K562 (cell line): ENCODE measurements around the gene DCAF11. TPM values are rescaled to one million over a fixed set of nuclear protein-coding genes. Genes with fewer than 3 reads are reported as not detected.
A peak's percentile ranks its signal among the peaks of the same experiment; 100 is the strongest.

Experiments
- ARNT ChIP-seq, 2 experiments: fragments of 450-650 bp; IDR thresholded peaks; 2 replicates each; pipeline ENCODE4 v1.6.1; 2016; ENCODE audit warnings: mild to moderate bottlenecking in 1 of 2
- ATF6 ChIP-seq: sonication (generic); formaldehyde crosslinking; IDR thresholded peaks from 2 replicates; pipeline ENCODE4 v1.4.0; 2020; ENCODE audit warnings: mild to moderate bottlenecking, missing genetic modification reagents
- BRCA1 ChIP-seq, 2 experiments: fragments of 450-650 bp in 1 of 2; sonication (generic) in 1 of 2; formaldehyde crosslinking in 1 of 2; IDR thresholded peaks; 2 replicates each; pipeline versions ENCODE4 v1.5.0 to v1.6.1; 2017 to 2020; ENCODE audit warnings: mild to moderate bottlenecking in 1 of 2, missing genetic modification reagents in 1 of 2
- CBX1 ChIP-seq: sonication (generic); IDR thresholded peaks from 2 replicates; pipeline ENCODE4 v1.6.1; 2016; ENCODE audit warnings: antibody characterized with exemption, low read depth, mild to moderate bottlenecking
- DIDO1 ChIP-seq: fragments of 450-650 bp; IDR thresholded peaks from 2 replicates; pipeline ENCODE4 v1.6.1; 2016; ENCODE audit warnings: low read depth, missing biosample characterization, missing genetic modification characterization
- ELF1 ChIP-seq: fragments of 200-800 bp; sonication (Bioruptor generic); IDR thresholded peaks from 2 replicates; pipeline ENCODE4 v1.6.1; 2016; ENCODE audit warnings: missing genetic modification characterization, missing compliant biosample characterization
- ESRRA ChIP-seq: fragments of 450-650 bp; IDR thresholded peaks from 2 replicates; pipeline ENCODE4 v1.6.1; 2014; ENCODE audit warnings: low read depth, mild to moderate bottlenecking, moderate library complexity, borderline replicate concordance
- FOXA1 ChIP-seq: fragments of 450-650 bp; IDR thresholded peaks from 2 replicates; pipeline ENCODE4 v1.6.1; 2016; ENCODE audit warnings: mild to moderate bottlenecking, borderline replicate concordance
- FOXA3 ChIP-seq, 2 experiments: fragments of 450-650 bp in 1 of 2; sonication (generic) in 1 of 2; formaldehyde crosslinking; IDR thresholded peaks in 1 of 2; conservative IDR thresholded peaks in 1 of 2; 2 replicates each; pipeline versions ENCODE4 v1.4.0 to v1.8.0; 2020 to 2022; ENCODE audit warnings: mild to moderate bottlenecking in 2 of 2, missing genetic modification reagents in 1 of 2
- KAT8 ChIP-seq: fragments of 450-650 bp; IDR thresholded peaks from 2 replicates; pipeline ENCODE4 v1.6.1; 2016; ENCODE audit warnings: low read depth, mild to moderate bottlenecking
- MAZ ChIP-seq, 2 experiments: fragments of 450-650 bp in 1 of 2; sonication (generic) in 1 of 2; formaldehyde crosslinking; IDR thresholded peaks in 1 of 2; conservative IDR thresholded peaks in 1 of 2; 2 replicates each; pipeline versions ENCODE4 v1.4.0 to v1.5.0; 2020; ENCODE audit warnings: mild to moderate bottlenecking in 1 of 2, missing genetic modification reagents in 1 of 2
- MEF2A ChIP-seq: IDR thresholded peaks from 2 replicates; pipeline ENCODE4 v1.6.1; 2011; ENCODE audit warnings: low read depth, mild to moderate bottlenecking, low read length, moderate library complexity; ENCODE audit not compliant: control insufficient read depth
- MNT ChIP-seq, 2 experiments: fragments of 450-650 bp; conservative IDR thresholded peaks; 2 replicates each; pipeline ENCODE4 v1.6.1; 2017; ENCODE audit warnings: mild to moderate bottlenecking in 2 of 2, moderate library complexity in 2 of 2
- MYBL2 ChIP-seq, 2 experiments: fragments of 450-650 bp in 1 of 2; sonication (generic) in 1 of 2; formaldehyde crosslinking in 1 of 2; IDR thresholded peaks; 2 replicates each; pipeline versions ENCODE4 v1.6.1 to v1.8.1; 2017 to 2022; ENCODE audit warnings: borderline replicate concordance in 1 of 2, inconsistent platforms in 1 of 2, low read depth in 1 of 2, mild to moderate bottlenecking in 1 of 2, missing genetic modification reagents in 1 of 2, moderate library complexity in 1 of 2
- NR2C2 ChIP-seq, 2 experiments: fragments of 200-800 bp in 1 of 2; sonication (Bioruptor generic) in 1 of 2; sonication (generic) in 1 of 2; formaldehyde crosslinking in 1 of 2; IDR thresholded peaks; 2 replicates each; pipeline versions ENCODE4 v1.6.1 to v1.8.0; 2016 to 2022; ENCODE audit warnings: mild to moderate bottlenecking in 1 of 2, missing compliant biosample characterization in 1 of 2, missing genetic modification characterization in 1 of 2, missing genetic modification reagents in 1 of 2
- SIRT6 ChIP-seq: IDR thresholded peaks from one replicate; pipeline ENCODE4 v1.6.1; 2012; ENCODE audit warnings: low read depth, mild to moderate bottlenecking, control low read depth, inconsistent platforms, low read length, moderate library complexity
- SMARCC2 ChIP-seq: fragments of 450-650 bp; IDR thresholded peaks from 2 replicates; pipeline ENCODE4 v1.6.1; 2017; ENCODE audit warnings: antibody characterized with exemption, moderate library complexity, mild to moderate bottlenecking, low read depth
- ZNF277 ChIP-seq: fragments of 250-450 bp; sonication (Bioruptor Pico); IDR thresholded peaks from 2 replicates; pipeline ENCODE4 v1.8.0; 2022; ENCODE audit warnings: inconsistent platforms, mild to moderate bottlenecking, moderate library complexity, borderline replicate concordance
- ZNF354B ChIP-seq: fragments of 250-450 bp; sonication (Bioruptor Pico); IDR thresholded peaks from 2 replicates; pipeline ENCODE4 v1.4.0; 2020
- ZNF561 ChIP-seq: fragments of 450-650 bp; formaldehyde crosslinking; conservative IDR thresholded peaks from 2 replicates; pipeline ENCODE4 v1.4.0; 2020; ENCODE audit warnings: mild to moderate bottlenecking, moderate library complexity
- ZNF699 ChIP-seq: fragments of 250-450 bp; sonication (Bioruptor Pico); IDR thresholded peaks from 2 replicates; pipeline ENCODE4 v1.8.0; 2021; ENCODE audit warnings: mild to moderate bottlenecking, moderate library complexity; ENCODE audit not compliant: insufficient replicate concordance
- polyA plus RNA-seq, 8 experiments: library from polyadenylated mRNA; depleted of rRNA in 4 of 8; stranded (reverse) in 5 of 8; unstranded in 3 of 8; fragments of >200 nt; fragmentation: Nextera tagmentation in 2 of 8; fragmentation: Illumina TruSeq in 1 of 8; extraction: Ambion mirVana in 2 of 8; extraction: Trizol in 1 of 8; gene quantifications; 2 replicates each; pipeline versions ENCODE4 v1.2.1 to v1.2.3, GENCODE V29; 2011 to 2014; ENCODE audit warnings: inconsistent platforms in 1 of 8, missing spikeins in 1 of 8
- total RNA-seq, 7 experiments: library from RNA; depleted of rRNA in 6 of 7; stranded (reverse); fragments of >200 nt in 6 of 7; fragmentation: Illumina TruSeq in 2 of 7; extraction: Trizol in 2 of 7; gene quantifications; 2 replicates each; pipeline versions ENCODE4 v1.2.1 to v1.2.3, GENCODE V29; 2011 to 2021; ENCODE audit warnings: low replicate concordance in 1 of 7

The DCAF11 gene
- total and polyA plus RNA-seq, 9 of the 15 experiments (the other 6 are each of a cell fraction or from before 2014, with no cell fraction given): 8.5 to 46.2 (median 36.4) TPM

- no peak for TF ChIP-seq ZNF699 (CRISPR knock-in tag)
- TF ChIP-seq CBX1: 0 out of 2 replicates have a peak, but pooled peaks have one; percentile 20
- 0 out of 4 replicates have a peak, but pooled peaks of 1 of the 2 experiments have one; percentile 10 for TF ChIP-seq ARNT (IDR thresholded peaks at IDR 0.05)
- peak; percentile 82 for TF ChIP-seq MYBL2 (IDR thresholded peaks at IDR 0.05; ENCODE audit: low read depth)
- no peak for TF ChIP-seq MYBL2 (CRISPR knock-in tag; IDR thresholded peaks at IDR 0.05; ENCODE audit: borderline replicate concordance)
- TF ChIP-seq SIRT6: no peak
- TF ChIP-seq NR2C2 (CRISPR knock-in tag; IDR thresholded peaks at IDR 0.05): no peak
- peak; percentile 78; the same call in 1 of the 2 replicates for TF ChIP-seq NR2C2 (tag; IDR thresholded peaks at IDR 0.05)
- 0 out of 2 replicates have a peak, but pooled peaks have one; percentile 6 for TF ChIP-seq ATF6 (CRISPR knock-in tag)
- TF ChIP-seq ZNF561 (CRISPR knock-in tag): no peak
- TF ChIP-seq DIDO1 (tag): no peak
- no peak for TF ChIP-seq BRCA1 (IDR thresholded peaks at IDR 0.05)
- no peak for TF ChIP-seq BRCA1 (CRISPR knock-in tag; IDR thresholded peaks at IDR 0.05)
- TF ChIP-seq SMARCC2: no peak
- TF ChIP-seq MAZ (CRISPR knock-in tag; conservative IDR thresholded peaks at IDR 0.05 in 1 of 2, IDR thresholded peaks at IDR 0.05 in 1 of 2): peak; percentile 60 to 71
- TF ChIP-seq ELF1 (tag): peak; percentile 83
- TF ChIP-seq FOXA1: no peak
- TF ChIP-seq ESRRA: peak; percentile 10; the same call in 1 of the 2 replicates
- no peak for TF ChIP-seq ZNF354B (CRISPR knock-in tag)
- TF ChIP-seq FOXA3 (CRISPR knock-in tag; conservative IDR thresholded peaks at IDR 0.05 in 1 of 2, IDR thresholded peaks at IDR 0.05 in 1 of 2): peak; percentile 6 to 94; a peak in 2 of 4 replicates
- no peak for TF ChIP-seq MEF2A
- TF ChIP-seq MNT (conservative IDR thresholded peaks at IDR 0.05): peak; percentile 100
- TF ChIP-seq ZNF277 (CRISPR knock-in tag): no peak
- TF ChIP-seq KAT8: no peak
These were observed at the start of gene DCAF11, which contains the start of gene NRL (continued) for GRCh38 chr14:24114532-24115421.
